Prostate gland (tissue), 2 donors: ENCODE measurements around the gene KRT12.

Source experiments
- CTCF ChIP-seq, 4 experiments: fragments of 200-600 bp in 2 of 4; fragments of 450-650 bp in 2 of 4; sonication (generic) in 2 of 4; IDR thresholded peaks; 1 replicate in 3 of 4; 2 replicates in 1 of 4; pipeline ENCODE4 v1.5.1; 2016 to 2019; ENCODE audit warnings: antibody characterized with exemption in 4 of 4, mild to moderate bottlenecking in 2 of 4, moderate library complexity in 2 of 4
- POLR2A ChIP-seq: fragments of 450-650 bp; IDR thresholded peaks from one replicate; pipeline ENCODE4 v1.6.1; 2016; ENCODE audit warnings: antibody characterized with exemption, mild to moderate bottlenecking

DNA sequence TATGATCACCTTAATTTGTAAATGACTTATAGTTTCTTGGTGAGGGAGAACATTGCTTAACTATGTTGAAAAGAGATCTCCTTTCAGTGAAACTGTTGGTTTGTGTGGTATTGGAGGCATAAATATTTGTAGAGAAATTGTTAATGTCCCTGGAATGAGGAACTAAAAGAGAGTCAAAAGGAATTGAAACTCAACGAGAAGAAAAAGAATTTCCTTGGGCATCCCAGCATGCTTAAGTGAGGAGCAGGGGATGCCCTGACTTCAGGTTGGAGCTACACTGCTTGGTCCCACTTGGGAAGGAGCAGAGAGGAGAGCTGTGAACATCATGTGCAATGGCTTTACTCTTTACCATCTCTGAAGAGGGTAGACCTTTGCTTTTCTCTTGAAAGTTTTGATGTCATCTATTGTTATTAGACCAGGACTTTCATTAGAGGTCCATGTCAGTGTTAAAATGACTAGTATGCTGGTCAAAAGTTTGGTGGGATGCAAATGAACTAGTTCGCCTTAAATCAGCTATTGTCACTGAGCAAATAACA is 48.8 kb upstream of the KRT12 start:
- no peak for TF ChIP-seq CTCF (IDR thresholded peaks at IDR 0.05)
- no peak for TF ChIP-seq POLR2A
